IMR-90 (cell line): ENCODE data around the gene ZNF44. TPM values are rescaled to one million over a fixed set of nuclear protein-coding genes. Genes with fewer than 3 reads are reported as not detected.

ENCODE experiments used
- ATAC-seq: fragments of 200-7000 bp; cut with Tn5 transposase; 2 replicates; pipeline ENCODE4 v1.9.1; 2020; ENCODE audit warnings: low read depth, mild to moderate bottlenecking, moderate library complexity
- BruUV-seq: library from RNA; stranded (reverse); fragments of 400-500 nt; replicated peaks from 2 replicates; lab custom pipeline; 2021; lab: Mats Ljungman, UMichigan
- CTCF ChIA-PET: fragments of 300-600 bp; formaldehyde crosslinking; extraction: SDS; loops from one replicate; lab custom pipeline; 2021; ENCODE audit warnings: antibody characterized with exemption; lab: Yijun Ruan, JAX
- POLR2A ChIA-PET: fragments of 300-600 bp; sonication (Branson Sonifier 250); formaldehyde crosslinking; loops from one replicate; lab custom pipeline; 2022; ENCODE audit warnings: antibody characterized with exemption; ENCODE audit not compliant: unreplicated experiment; lab: Charles Lee
- DNase-seq: peaks from one replicate; pipeline ENCODE4 v3.0.0; 2013
- H2AFZ ChIP-seq: replicated peaks from 2 replicates; pipeline ENCODE3; 2013; ENCODE audit warnings: low read length, mild to moderate bottlenecking; ENCODE audit not compliant: poor library complexity
- H2AK5ac ChIP-seq: 2 replicates; pipeline ENCODE4 v1.6.1; 2013; ENCODE audit warnings: low read depth, low read length, inconsistent platforms
- H2AK9ac ChIP-seq: replicated peaks from 2 replicates; pipeline ENCODE3; 2013; ENCODE audit warnings: mild to moderate bottlenecking, low read depth, low read length, moderate library complexity; ENCODE audit not compliant: poor library complexity
- H2BK120ac ChIP-seq: 2 replicates; pipeline ENCODE4 v1.6.1; 2013; ENCODE audit warnings: low read depth, low read length, inconsistent platforms
- H2BK15ac ChIP-seq: 3 replicates; pipeline ENCODE4 v1.6.1; 2013; ENCODE audit warnings: low read depth, low read length, inconsistent platforms
- H2BK20ac ChIP-seq: 2 replicates; pipeline ENCODE4 v1.6.1; 2013; ENCODE audit warnings: low read depth, mild to moderate bottlenecking, inconsistent platforms, low read length, moderate library complexity
- H2BK5ac ChIP-seq: 2 replicates; pipeline ENCODE4 v1.6.1; 2013; ENCODE audit warnings: mild to moderate bottlenecking, low read depth, low read length, inconsistent platforms; ENCODE audit not compliant: poor library complexity, severe bottlenecking
- H3K14ac ChIP-seq: replicated peaks from 2 replicates; pipeline ENCODE4 v1.6.1; 2013; ENCODE audit warnings: low read depth, low read length, inconsistent platforms
- H3K18ac ChIP-seq: 2 replicates; pipeline ENCODE4 v1.6.1; 2013; ENCODE audit warnings: low read depth, low read length, control low read depth
- H3K23ac ChIP-seq: 2 replicates; pipeline ENCODE4 v1.6.1; 2013; ENCODE audit warnings: low read depth, low read length, inconsistent platforms
- H3K27ac ChIP-seq: 2 replicates; pipeline ENCODE4 v1.5.1; 2013; ENCODE audit warnings: mild to moderate bottlenecking, control low read depth, low read length; ENCODE audit not compliant: insufficient read depth
- H3K27me3 ChIP-seq: 2 replicates; pipeline ENCODE4 v1.6.1; 2013; ENCODE audit warnings: low read length; ENCODE audit not compliant: control insufficient read depth, insufficient read depth
- H3K36me3 ChIP-seq: 2 replicates; pipeline ENCODE4 v1.6.1; 2013; ENCODE audit warnings: low read length, mixed read lengths; ENCODE audit not compliant: control insufficient read depth, insufficient read depth
- H3K4ac ChIP-seq: 2 replicates; pipeline ENCODE4 v1.6.1; 2013; ENCODE audit warnings: low read depth, low read length, inconsistent platforms
- H3K4me1 ChIP-seq: 2 replicates; pipeline ENCODE4 v1.6.1; 2013; ENCODE audit warnings: low read length, mixed read lengths; ENCODE audit not compliant: control insufficient read depth, insufficient read depth
- H3K4me2 ChIP-seq: 2 replicates; pipeline ENCODE4 v1.6.1; 2013; ENCODE audit warnings: low read depth, mild to moderate bottlenecking, control low read depth, low read length, moderate library complexity
- H3K4me3 ChIP-seq: 2 replicates; pipeline ENCODE4 v1.5.1; 2013; ENCODE audit warnings: low read depth, mild to moderate bottlenecking, control low read depth, low read length, moderate library complexity; ENCODE audit not compliant: insufficient read depth
- H3K56ac ChIP-seq: 2 replicates; pipeline ENCODE4 v1.6.1; 2013; ENCODE audit warnings: low read length, inconsistent platforms; ENCODE audit not compliant: insufficient read depth; ENCODE audit errors: extremely low read depth
- H3K79me1 ChIP-seq, 2 experiments: 2 replicates each; pipeline ENCODE4 v1.6.1; 2013; ENCODE audit warnings: low read length in 2 of 2, inconsistent platforms in 1 of 2, low read depth in 1 of 2
- H3K9ac ChIP-seq: 2 replicates; pipeline ENCODE4 v1.6.1; 2013; ENCODE audit warnings: low read depth, low read length, control low read depth
- H3K9me1 ChIP-seq: 2 replicates; pipeline ENCODE4 v1.6.1; 2013; ENCODE audit warnings: low read length, inconsistent platforms; ENCODE audit not compliant: insufficient read depth
- H3K9me3 ChIP-seq: 2 replicates; pipeline ENCODE4 v1.6.1; 2013; ENCODE audit warnings: low read length; ENCODE audit not compliant: control insufficient read depth, insufficient read depth
- H4K20me1 ChIP-seq: 2 replicates; pipeline ENCODE4 v1.6.1; 2013; ENCODE audit warnings: low read length, inconsistent platforms; ENCODE audit not compliant: insufficient read depth
- H4K5ac ChIP-seq: 2 replicates; pipeline ENCODE4 v1.6.1; 2013; ENCODE audit warnings: mild to moderate bottlenecking, low read depth, low read length, control low read depth
- H4K8ac ChIP-seq, 2 experiments: 2 replicates each; pipeline ENCODE4 v1.6.1; 2013; ENCODE audit warnings: low read depth in 2 of 2, low read length in 2 of 2, control low read depth in 1 of 2, inconsistent platforms in 1 of 2
- H4K91ac ChIP-seq: 2 replicates; pipeline ENCODE4 v1.6.1; 2013; ENCODE audit warnings: low read depth, low read length, inconsistent platforms; ENCODE audit not compliant: insufficient read depth
- BHLHE40 ChIP-seq: fragments of 150-350 bp; IDR thresholded peaks from 2 replicates; pipeline ENCODE4 v1.6.1; 2016; ENCODE audit warnings: mild to moderate bottlenecking, low read depth, low read length
- CEBPB ChIP-seq: IDR thresholded peaks from 2 replicates; pipeline ENCODE4 v1.6.1; 2012; ENCODE audit warnings: low read depth, low read length, improper control_type of control experiment
- CTCF ChIP-seq: conservative IDR thresholded peaks from 2 replicates; pipeline ENCODE4 v1.5.1; 2012; ENCODE audit warnings: mild to moderate bottlenecking, low read depth, low read length, improper control_type of control experiment
- ELK1 ChIP-seq: fragments of 150-350 bp; IDR thresholded peaks from 2 replicates; pipeline ENCODE4 v1.6.1; 2016; ENCODE audit warnings: low read depth, mild to moderate bottlenecking, low read length, moderate library complexity, borderline replicate concordance
- FOS ChIP-seq: fragments of 150-350 bp; IDR thresholded peaks from 2 replicates; pipeline ENCODE4 v1.6.1; 2016; ENCODE audit warnings: low read depth, low read length
- MAFK ChIP-seq: IDR thresholded peaks from 2 replicates; pipeline ENCODE4 v1.6.1; 2012; ENCODE audit warnings: low read depth, low read length, improper control_type of control experiment
- MAZ ChIP-seq: IDR thresholded peaks from 2 replicates; pipeline ENCODE4 v1.6.1; 2012; ENCODE audit warnings: low read depth, mild to moderate bottlenecking, low read length, improper control_type of control experiment, moderate library complexity, borderline replicate concordance
- MXI1 ChIP-seq: IDR thresholded peaks from 2 replicates; pipeline ENCODE4 v1.6.1; 2012; ENCODE audit warnings: low read depth, mild to moderate bottlenecking, low read length, moderate library complexity, borderline replicate concordance
- POLR2A ChIP-seq: IDR thresholded peaks from 2 replicates; pipeline ENCODE4 v1.6.1; 2012; ENCODE audit warnings: mild to moderate bottlenecking, low read depth, low read length
- RCOR1 ChIP-seq: IDR thresholded peaks from 2 replicates; pipeline ENCODE4 v1.6.1; 2012; ENCODE audit warnings: mild to moderate bottlenecking, low read length, improper control_type of control experiment; ENCODE audit not compliant: insufficient replicate concordance
- SMC3 ChIP-seq: fragments of 150-350 bp; IDR thresholded peaks from 2 replicates; pipeline ENCODE4 v1.6.1; 2016; ENCODE audit warnings: low read depth, mild to moderate bottlenecking, antibody characterized with exemption, low read length, moderate library complexity
- WGBS, 2 experiments: methylation state at CpG; one replicate each; pipeline versions ENCODE4 v1.1.5 to v1.1.7; 2013; ENCODE audit warnings: missing lambda C conversion rate in 2 of 2; ENCODE audit not compliant: insufficient read length in 1 of 2; ENCODE audit errors: extremely low coverage in 2 of 2; 5-methylcytosine and 5-hydroxymethylcytosine counted together
- dilution Hi-C: fragments of 300-500 bp; cut with HindIII; formaldehyde crosslinking; loops from one replicate; pipeline ENCODE4 v1.14.3; 2018; ENCODE audit warnings: low sequenced_read_pairs; ENCODE audit not compliant: unreplicated experiment
- in situ Hi-C: fragments of 300-500 bp; cut with MboI; formaldehyde crosslinking; loops from 3 replicates; pipeline ENCODE4 v1.14.3; 2019; ENCODE audit warnings: low sequenced_read_pairs, inconsistent platforms, mixed read lengths
- intact Hi-C: fragments of 100-400 bp; cut with micrococcal nuclease; formaldehyde crosslinking; loops from 2 replicates; pipeline ENCODE4 v1.10.0; 2022
- polyA plus RNA-seq, 3 experiments: library from polyadenylated mRNA; depleted of rRNA; stranded (reverse); fragments of >200 nt; gene quantifications; 2 replicates each; pipeline ENCODE4 v1.2.3, GENCODE V29; 2012; ENCODE audit warnings: low replicate concordance in 1 of 3
- total RNA-seq: library from RNA; depleted of rRNA; stranded (reverse); fragments of >200 nt; gene quantifications from 2 replicates; pipeline ENCODE4 v1.2.3, GENCODE V29; 2012

ZNF44 gene
- total and polyA plus RNA-seq, 2 of the 4 experiments (the other 2 are of a cell fraction) = 3.5 to 6.6 TPM

GRCh38 chr19:12272386-12272785 is 22.3 kb downstream of the ZNF44 start:
- dilution Hi-C loops (no loop called here), in situ Hi-C loops (no loop called here), intact Hi-C loops (no loop called here)
- no peak overlapping the region for H2BK20ac ChIP-seq
- H2AFZ ChIP-seq = no peak overlapping the region
- no peak overlapping the region for H3K14ac ChIP-seq
- WGBS, 2 experiments = 82% methylated on average over 2 of the region's 5 CpGs; no CpG with 5 or more reads in 1 of the 2 experiments
- H3K27ac ChIP-seq = no peak overlapping the region
- BruUV-seq = no TSS peak
- H4K20me1 ChIP-seq = no peaks in the 10 kb centered on the region
- H3K4ac ChIP-seq = no peak overlapping the region
- H3K9me3 ChIP-seq = peaks cover 75% of the 10 kb centered on the region
- H3K4me3 ChIP-seq = no peak overlapping the region
- peaks cover 36% of the 10 kb centered on the region for H3K36me3 ChIP-seq
- H3K23ac ChIP-seq = no peak overlapping the region
- H3K18ac ChIP-seq = no peak overlapping the region
- H2BK5ac ChIP-seq = no peak overlapping the region
- TF ChIP-seq SMC3 (no peak), MXI1 (no peak), MAZ (no peak), CEBPB (no peak), CTCF (no peak), POLR2A (no peak), ELK1 (no peak), MAFK (no peak), FOS (no peak), BHLHE40 (no peak), RCOR1 (no peak)
- H3K56ac ChIP-seq = no peak overlapping the region
- no peak overlapping the region for H3K9ac ChIP-seq
- no peaks in the 10 kb centered on the region for H3K9me1 ChIP-seq
- no peak overlapping the region for H4K5ac ChIP-seq
- POLR2A ChIA-PET = no interaction called here
- H3K4me2 ChIP-seq = no peak overlapping the region
- H2AK9ac ChIP-seq = no peak overlapping the region
- H2BK120ac ChIP-seq = no peak overlapping the region
- H3K79me1 ChIP-seq = peaks cover 0 to 8% of the 10 kb centered on the region in 2 experiments; a peak in 1 of 4 replicates
- CTCF ChIA-PET = no interaction called here
- no peak for ATAC-seq
- no peak overlapping the region for H4K91ac ChIP-seq
- H3K4me1 ChIP-seq = no peaks in the 10 kb centered on the region
- H3K27me3 ChIP-seq = no peaks in the 10 kb centered on the region
- H2BK15ac ChIP-seq = no peak overlapping the region
- H4K8ac ChIP-seq = no peak overlapping the region
- H2AK5ac ChIP-seq = no peak overlapping the region
- no peak for DNase-seq
